HepG2 (cell line): Measurements from ENCODE around the gene GRIK4. TPM values are rescaled to one million over a fixed set of nuclear protein-coding genes. Genes with fewer than 3 reads are reported as not detected.

ENCODE experiments used
- ATAC-seq: fragments of 200-7000 bp; cut with Tn5 transposase; 3 replicates; pipeline ENCODE4 v1.9.1; 2020; ENCODE audit warnings: mild to moderate bottlenecking, moderate library complexity
- BruUV-seq: library from RNA; stranded (reverse); fragments of 400-500 nt; replicated peaks from 2 replicates; lab custom pipeline; 2021; lab: Mats Ljungman, UMichigan
- CTCF ChIA-PET: fragments of 300-600 bp; formaldehyde crosslinking; extraction: SDS; loops from one replicate; lab custom pipeline; 2021; ENCODE audit warnings: low total read pairs, inconsistent platforms, low intra/inter-chr PET ratio; lab: Yijun Ruan, JAX
- POLR2A ChIA-PET: fragments of 350-600 bp; sonication (Branson Sonifier 250); formaldehyde crosslinking; loops from one replicate; lab custom pipeline; 2020; ENCODE audit warnings: antibody characterized with exemption, inconsistent platforms; lab: Yijun Ruan, JAX
- DNase-seq: peaks from one replicate; pipeline ENCODE4 v3.0.0-alpha.2; 2015; ENCODE audit warnings: low spot score
- FAIRE-seq: peaks from 3 replicates; lab custom pipeline; 2011; peaks lifted over from hg19 to GRCh38; lab: Jason Lieb, UNC
- H2AFZ ChIP-seq: one replicate; pipeline ENCODE4 v1.6.1; 2011; ENCODE audit warnings: low read length, inconsistent platforms
- H3K27ac ChIP-seq: fragments of 300-600 bp; 3 replicates; pipeline ENCODE4 v1.8.0; 2011; ENCODE audit warnings: mixed run types, mild to moderate bottlenecking, mixed read lengths, low read length, inconsistent platforms; ENCODE audit not compliant: insufficient read depth; ENCODE audit errors: extremely low read length
- H3K27me3 ChIP-seq, 2 experiments: fragments of 200-600 bp in 1 of 2; 2 replicates in 1 of 2; 3 replicates in 1 of 2; pipeline versions ENCODE4 v1.6.0 to v1.8.0; 2011; ENCODE audit warnings: low read length in 2 of 2, mild to moderate bottlenecking in 2 of 2, moderate library complexity in 2 of 2, inconsistent platforms in 1 of 2; ENCODE audit not compliant: insufficient read depth in 2 of 2, control insufficient read depth in 1 of 2
- H3K36me3 ChIP-seq, 2 experiments: fragments of 200-600 bp in 1 of 2; replicated peaks in 1 of 2; 2 replicates in 1 of 2; 3 replicates in 1 of 2; pipeline versions ENCODE4 v1.5.1 to v1.8.0; 2011; ENCODE audit warnings: low read length in 2 of 2, inconsistent platforms in 1 of 2; ENCODE audit not compliant: insufficient read depth in 2 of 2, control insufficient read depth in 1 of 2
- H3K4me1 ChIP-seq: 2 replicates; pipeline ENCODE4 v1.5.1; 2012; ENCODE audit warnings: low read length, inconsistent platforms; ENCODE audit not compliant: insufficient read depth
- H3K4me2 ChIP-seq: 2 replicates; pipeline ENCODE4 v1.6.0; 2011; ENCODE audit warnings: low read depth, low read length, inconsistent platforms
- H3K4me3 ChIP-seq, 3 experiments: fragments of 200-600 bp in 1 of 3; sonication (generic), shearing (Covaris generic) in 1 of 3; replicated peaks in 1 of 3; 2 replicates each; pipeline ENCODE4 v1.5.1; 2011 to 2016; ENCODE audit warnings: low read length in 3 of 3, inconsistent platforms in 2 of 3, low read depth in 2 of 3, mild to moderate bottlenecking in 2 of 3, control low read depth in 1 of 3, mixed read lengths in 1 of 3; ENCODE audit not compliant: insufficient read depth in 1 of 3
- H3K79me2 ChIP-seq: one replicate; pipeline ENCODE4 v1.6.1; 2011; ENCODE audit warnings: low read length, inconsistent platforms; ENCODE audit not compliant: insufficient read depth
- H3K9ac ChIP-seq: 2 replicates; pipeline ENCODE4 v1.6.0; 2011; ENCODE audit warnings: mild to moderate bottlenecking, low read depth, low read length, inconsistent platforms; ENCODE audit not compliant: insufficient read depth
- H3K9me3 ChIP-seq: 2 replicates; pipeline ENCODE4 v1.5.1; 2012; ENCODE audit warnings: mild to moderate bottlenecking, low read length
- H4K20me1 ChIP-seq: 2 replicates; pipeline ENCODE4 v1.6.0; 2011; ENCODE audit warnings: inconsistent platforms, mild to moderate bottlenecking, low read length, moderate library complexity; ENCODE audit not compliant: insufficient read depth
- CAMTA2 ChIP-seq: sonication (generic); formaldehyde crosslinking; IDR thresholded peaks from 2 replicates; pipeline ENCODE4 v1.4.0; 2020; ENCODE audit warnings: mild to moderate bottlenecking, missing genetic modification reagents, borderline replicate concordance
- ESRRA ChIP-seq: sonication (generic); formaldehyde crosslinking; IDR thresholded peaks from 2 replicates; pipeline ENCODE4 v1.5.1; 2020; ENCODE audit warnings: mild to moderate bottlenecking, low read depth, missing genetic modification reagents
- ISL2 ChIP-seq: sonication (generic); formaldehyde crosslinking; IDR thresholded peaks from 2 replicates; pipeline ENCODE4 v1.5.0; 2020; ENCODE audit warnings: missing genetic modification reagents
- MAFK ChIP-seq, 2 experiments: IDR thresholded peaks in 1 of 2; conservative IDR thresholded peaks in 1 of 2; 2 replicates each; pipeline ENCODE4 v1.6.1; 2011; ENCODE audit warnings: improper control_type of control experiment in 2 of 2, low read length in 2 of 2
- POLR2AphosphoS2 ChIP-seq: IDR thresholded peaks from 2 replicates; pipeline ENCODE4 v1.6.1; 2011; ENCODE audit warnings: low read depth, low read length, improper control_type of control experiment
- POLR2G ChIP-seq: fragments of 200-400 bp; formaldehyde crosslinking; IDR thresholded peaks from 2 replicates; pipeline ENCODE4 v1.6.1; 2018; ENCODE audit warnings: mild to moderate bottlenecking, low read depth, low read length, moderate library complexity
- ZNF710 ChIP-seq: sonication (generic); formaldehyde crosslinking; IDR thresholded peaks from 2 replicates; pipeline ENCODE4 v1.5.0; 2020; ENCODE audit warnings: mild to moderate bottlenecking, missing genetic modification reagents, borderline replicate concordance
- WGBS: methylation state at CpG from one replicate; pipeline ENCODE4 v1.1.6; 2017; ENCODE audit warnings: low lambda C conversion rate; 5-methylcytosine and 5-hydroxymethylcytosine counted together
- in situ Hi-C: cut with HindIII; loops from 2 replicates; pipeline ENCODE4 v1.10.0; 2017; ENCODE audit warnings: low pct_unique_long_range_greater_than_20kb; ENCODE audit not compliant: extremely low pct_ligation_motif_present
- intact Hi-C: fragments of 100-400 bp; cut with micrococcal nuclease; formaldehyde crosslinking; loops from one replicate; pipeline ENCODE4 v1.10.0; 2022; ENCODE audit not compliant: unreplicated experiment
- polyA plus RNA-seq, 8 experiments: library from polyadenylated mRNA; depleted of rRNA in 3 of 8; stranded (reverse) in 7 of 8; unstranded in 1 of 8; fragments of >200 nt; fragmentation: Illumina TruSeq in 4 of 8; extraction: Trizol in 4 of 8; gene quantifications; 2 replicates each; pipeline versions ENCODE4 v1.2.1 to v1.2.3, GENCODE V29; 2011 to 2016; ENCODE audit warnings: low read depth in 4 of 8, missing spikeins in 1 of 8, mixed read lengths in 1 of 8; ENCODE audit not compliant: insufficient read depth in 1 of 8
- total RNA-seq, 5 experiments: library from RNA; depleted of rRNA; stranded (reverse); fragments of >200 nt; fragmentation: Illumina TruSeq; extraction: Trizol; gene quantifications; 2 replicates each; pipeline ENCODE4 v1.2.3, GENCODE V29; 2016; ENCODE audit warnings: low read depth in 1 of 5

Gene GRIK4
- total and polyA plus RNA-seq, 2 of the 13 experiments (the other 11 are each of a cell fraction or from before 2014, with no cell fraction given): 0.04 to 0.07 TPM

- ATAC-seq (no peak), DNase-seq (no peak), FAIRE-seq (no peak)
- no peaks in the 10 kb centered on the region for H3K4me1 ChIP-seq
- H3K27ac ChIP-seq: no peak overlapping the region
- no peak overlapping the region for H2AFZ ChIP-seq
- no peaks in the 10 kb centered on the region for H3K36me3 ChIP-seq
- peaks cover 26% of the 10 kb centered on the region for H3K9me3 ChIP-seq
- ChIA-PET CTCF (no interaction called here), POLR2A (no interaction called here)
- no peaks in the 10 kb centered on the region for H4K20me1 ChIP-seq
- no peaks in the 10 kb centered on the region for H3K79me2 ChIP-seq
- TF ChIP-seq ZNF710 (CRISPR knock-in tag): no peak
- no peak for TF ChIP-seq POLR2G
- TF ChIP-seq ESRRA: no peak
- no peak for TF ChIP-seq CAMTA2 (CRISPR knock-in tag)
- TF ChIP-seq POLR2AphosphoS2: no peak
- TF ChIP-seq MAFK (conservative IDR thresholded peaks at IDR 0.05 in 1 of 2, IDR thresholded peaks at IDR 0.05 in 1 of 2; ENCODE audit: low read length in 2 of 2): no peak
- no peak overlapping the region for H3K4me3 ChIP-seq
- H3K9ac ChIP-seq: no peak overlapping the region
- no peak overlapping the region for H3K4me2 ChIP-seq
- no TSS peak for BruUV-seq
- H3K27me3 ChIP-seq: no peaks in the 10 kb centered on the region; a peak in 1 of 5 replicates
- in situ Hi-C loops (no loop called here), intact Hi-C loops (no loop called here)
Measured at GRCh38 chr11:120727752-120728151, 216.2 kb downstream of the GRIK4 start.

GRCh38 chr11:120735035-120735434 is 223.5 kb downstream of the GRIK4 start:
- WGBS: 3% methylated on average over 4 of the region's 4 CpGs
- H3K27me3 ChIP-seq: no peaks in the 10 kb centered on the region; a peak in 1 of 5 replicates
- ChIA-PET POLR2A (no interaction called here), CTCF (no interaction called here)
- no peak overlapping the region for H3K27ac ChIP-seq
- in situ Hi-C loops (no loop called here), intact Hi-C loops (no loop called here)
- BruUV-seq: no TSS peak
- H3K36me3 ChIP-seq: no peaks in the 10 kb centered on the region
- DNase-seq (no peak), FAIRE-seq (no peak)
- no peaks in the 10 kb centered on the region for H3K79me2 ChIP-seq
- no peak overlapping the region for H3K4me3 ChIP-seq
- H3K4me1 ChIP-seq: no peaks in the 10 kb centered on the region
- H4K20me1 ChIP-seq: no peaks in the 10 kb centered on the region
- no peak overlapping the region for H2AFZ ChIP-seq
- TF ChIP-seq ISL2 (CRISPR knock-in tag): no peak
- TF ChIP-seq, all 625 proteins: peak for 0
- no peaks in the 10 kb centered on the region for H3K9me3 ChIP-seq
- H3K9ac ChIP-seq: no peak overlapping the region
- H3K4me2 ChIP-seq: no peak overlapping the region
- ATAC-seq: no peak
